T47D (cell line): ENCODE data around the gene SDCBP2.

ENCODE experiments used
- DNase-seq, 2 experiments: peaks; one replicate each; pipeline versions ENCODE4 v3.0.0 to v3.0.0-alpha.2; 2011 to 2012; ENCODE audit warnings: low read depth in 1 of 2, low spot score in 1 of 2
- JUND ChIP-seq: IDR thresholded peaks from 2 replicates; pipeline ENCODE4 v1.6.1; 2012; ENCODE audit warnings: low read depth
- in situ Hi-C: cut with HindIII; loops from 2 replicates; pipeline ENCODE4 v1.10.0; 2016; ENCODE audit warnings: low sequenced_read_pairs, low pct_unique_long_range_greater_than_20kb

SDCBP2 gene

DNA sequence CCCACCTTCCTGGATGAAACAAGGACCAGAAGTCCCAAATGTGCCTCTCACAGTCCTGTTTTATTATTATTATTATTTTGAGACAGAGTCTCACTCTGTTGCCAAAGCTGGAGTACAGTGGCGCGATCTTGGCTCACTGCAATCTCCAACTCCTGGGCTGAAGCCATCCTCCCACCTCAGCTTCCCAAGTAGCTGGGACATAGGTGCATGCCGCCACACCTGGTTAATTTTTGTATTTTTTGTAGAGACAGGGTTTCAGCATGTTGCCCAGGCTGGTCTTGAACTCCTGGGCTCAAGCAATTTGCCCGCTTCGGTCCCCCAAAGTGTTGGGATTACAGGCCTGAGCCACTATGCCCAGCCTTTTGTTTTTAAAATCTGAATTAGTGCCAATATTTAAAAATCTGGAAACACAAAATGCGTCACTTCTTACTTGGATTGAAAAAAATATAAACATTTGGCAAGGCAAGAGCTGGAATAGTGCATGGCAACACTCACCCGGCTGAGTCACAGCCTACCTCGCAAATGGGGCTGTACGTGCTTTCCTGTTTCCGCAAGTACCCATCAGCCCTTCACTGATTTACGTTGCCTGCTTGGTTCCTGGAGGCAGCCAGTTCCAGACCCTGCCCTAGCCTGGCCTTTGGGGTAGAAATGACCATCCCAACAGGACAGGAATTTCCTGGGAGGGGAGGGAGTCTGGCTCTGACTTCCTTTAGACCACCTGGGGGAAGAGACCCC, 6.3 kb downstream of the SDCBP2 start:
- in situ Hi-C loops: loop anchor here (25.0 kb wide), 1 partner anchor 140 kb away; the partner anchor contains the start of gene NSFL1C
- DNase-seq: no peak
- no peak for TF ChIP-seq JUND

DNA sequence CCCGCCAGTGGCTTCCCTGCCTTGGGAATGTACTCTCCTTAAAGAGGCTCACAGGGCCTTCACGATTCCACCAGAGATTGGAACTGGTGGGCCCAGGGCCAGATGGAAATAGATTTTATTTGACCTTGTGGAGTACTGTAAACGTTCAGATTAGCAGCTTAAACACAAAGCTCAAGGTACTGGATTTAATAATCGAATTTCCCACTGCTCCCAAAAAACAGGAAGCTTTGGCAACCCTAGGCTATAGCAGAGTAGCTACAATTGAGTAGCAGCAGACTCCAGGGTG, 7.3 kb downstream of the SDCBP2 start:
- in situ Hi-C loops: loop anchor here (25.0 kb wide), 1 partner anchor 141 kb away; the partner anchor contains the start of gene NSFL1C
- TF ChIP-seq JUND: no peak
- no peak for DNase-seq

DNA sequence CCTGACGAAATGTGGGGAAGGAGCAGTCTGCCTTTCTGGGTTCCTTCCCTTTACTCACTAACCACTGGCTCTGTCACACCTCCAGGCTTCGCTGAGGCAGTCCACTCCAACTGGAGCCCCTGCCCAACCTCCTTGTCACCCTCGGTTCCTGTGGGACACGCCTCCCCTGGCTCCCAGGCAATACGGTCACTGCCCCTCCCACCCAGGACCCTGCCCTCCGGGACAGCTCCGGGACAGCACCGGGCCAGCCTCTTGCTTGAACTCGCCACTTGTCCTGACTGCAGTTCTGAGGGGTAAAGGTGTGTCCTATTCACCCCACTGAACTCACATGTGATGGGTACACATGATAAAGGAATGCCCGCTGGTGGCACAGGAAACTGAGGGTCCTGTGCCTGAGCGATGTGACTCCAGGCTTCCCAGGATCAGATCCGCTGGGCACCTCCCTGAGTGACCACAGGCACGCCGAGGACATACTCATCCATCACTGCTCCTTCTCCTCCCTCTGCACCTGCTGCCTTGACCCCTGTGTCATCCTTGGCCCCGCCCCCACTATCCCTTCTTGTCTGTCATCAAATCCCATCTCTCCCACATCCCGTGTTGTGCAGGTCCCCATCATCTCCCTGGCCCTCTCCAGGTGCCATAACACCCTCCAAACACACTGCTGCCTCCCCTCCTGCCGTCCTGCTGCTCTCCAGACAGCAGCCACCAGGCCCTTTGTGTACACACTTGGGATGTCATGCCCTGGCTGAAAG, 7.9 kb downstream of the SDCBP2 start:
- no peak for TF ChIP-seq JUND
- in situ Hi-C loops: loop anchor here (25.0 kb wide), 1 partner anchor 141 kb away; the partner anchor contains the start of gene NSFL1C
- no peak for DNase-seq

DNA sequence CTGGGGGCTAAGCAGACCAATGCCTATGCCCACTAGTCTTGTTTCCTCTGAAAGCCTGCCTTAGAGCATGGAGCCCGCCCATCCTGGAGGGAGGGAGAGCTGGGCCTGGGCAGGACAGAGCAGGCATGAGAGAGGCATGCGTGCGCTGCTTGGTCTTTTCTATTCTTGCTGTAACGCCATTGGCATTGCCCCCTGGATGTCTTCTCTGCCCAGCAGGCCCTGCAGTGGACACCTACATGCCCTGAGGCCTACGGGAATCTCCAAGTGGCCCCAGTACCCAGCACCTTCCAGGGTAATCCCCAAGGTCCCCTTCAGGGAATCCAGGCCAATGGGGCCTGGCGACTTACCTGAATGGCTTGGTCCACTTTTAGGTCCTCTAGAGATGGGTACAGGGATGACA, 8.9 kb downstream of the SDCBP2 start:
- in situ Hi-C loops: loop anchor here (25.0 kb wide), 1 partner anchor 142 kb away; the partner anchor contains the start of gene NSFL1C
- no peak for DNase-seq
- TF ChIP-seq JUND: no peak

DNA sequence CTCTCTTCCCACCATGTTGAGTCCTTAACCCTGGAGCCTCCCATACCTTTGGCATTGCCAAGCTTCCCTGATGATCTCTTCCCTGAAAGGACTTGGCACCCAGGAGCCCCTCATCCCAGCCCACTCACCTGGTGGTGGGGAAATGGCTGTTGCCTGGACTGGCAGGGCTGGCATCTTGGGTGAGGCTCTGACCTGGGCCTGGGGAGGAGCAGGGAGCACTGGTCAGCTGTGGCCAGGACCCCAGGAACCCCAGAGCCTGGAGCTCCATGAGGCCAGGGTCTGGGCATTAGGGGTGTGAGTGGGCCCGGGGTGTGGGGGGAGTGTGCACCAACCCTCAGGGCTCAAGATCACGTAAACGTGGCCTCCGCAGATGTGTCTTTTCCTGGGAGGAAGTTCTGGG, 9.5 kb downstream of the SDCBP2 start:
- TF ChIP-seq JUND: no peak
- DNase-seq: no peak
- in situ Hi-C loops: loop anchor here (25.0 kb wide), 1 partner anchor 143 kb away; the partner anchor contains the start of gene NSFL1C

DNA sequence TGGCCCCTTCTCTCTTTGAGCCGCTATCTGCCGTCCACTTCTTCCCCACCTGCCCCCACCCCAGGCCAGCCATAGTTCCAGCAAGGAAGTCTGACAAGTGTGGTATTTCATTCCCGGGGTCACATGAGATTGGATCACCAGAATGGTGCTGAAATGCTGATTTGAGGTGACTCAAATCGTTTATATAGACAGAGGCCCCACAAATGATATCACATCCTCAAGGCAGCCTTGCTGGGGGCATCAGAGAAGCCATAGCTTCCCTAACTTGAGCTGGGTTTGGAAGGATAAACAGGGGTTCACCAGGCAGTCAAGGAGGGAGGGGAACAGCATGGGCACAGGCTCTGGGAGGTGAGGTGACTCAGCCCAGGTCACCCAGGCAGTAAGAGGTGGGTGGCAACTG, 9.9 kb downstream of the SDCBP2 start:
- DNase-seq: no peak
- no peak for TF ChIP-seq JUND
- in situ Hi-C loops: loop anchor here (25.0 kb wide), 1 partner anchor 143 kb away; the partner anchor contains the start of gene NSFL1C

DNA sequence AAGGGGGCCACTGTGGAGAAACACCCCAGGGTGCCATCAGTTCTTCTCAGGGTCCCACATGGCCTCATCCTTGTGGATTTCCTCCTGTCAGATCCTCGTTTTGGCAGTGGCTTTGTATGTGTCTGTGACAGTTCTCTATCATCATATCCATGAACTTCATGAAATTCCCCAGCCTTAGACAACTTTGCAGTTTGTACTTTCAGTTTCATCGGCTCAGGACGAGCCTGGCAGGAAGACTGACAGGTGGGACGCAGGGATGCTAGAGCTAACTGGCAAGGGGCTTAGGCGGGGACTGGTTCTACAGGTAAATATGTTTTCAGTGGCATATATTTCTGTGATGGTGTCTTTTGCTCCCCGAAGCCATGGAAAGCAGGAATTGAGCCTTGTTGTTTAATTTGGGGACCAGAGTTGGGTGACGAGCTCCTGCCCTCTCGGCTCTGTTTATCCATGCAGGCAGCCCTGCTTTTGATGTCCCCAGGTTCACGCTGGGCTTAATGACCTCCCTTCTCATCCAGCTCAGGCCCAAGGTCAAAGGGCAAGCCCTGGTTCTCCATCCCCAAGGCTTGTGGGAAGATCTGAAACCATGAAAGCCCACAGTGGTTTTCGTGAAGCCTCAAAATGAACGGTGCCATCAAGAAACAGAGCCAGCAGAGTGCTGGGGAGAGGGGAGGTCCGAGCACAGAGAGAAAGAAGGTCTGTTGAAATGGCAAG, 11.2 kb downstream of the SDCBP2 start:
- in situ Hi-C loops: loop anchor here (25.0 kb wide), 1 partner anchor 145 kb away; the partner anchor contains the start of gene NSFL1C
- DNase-seq: no peak

DNA sequence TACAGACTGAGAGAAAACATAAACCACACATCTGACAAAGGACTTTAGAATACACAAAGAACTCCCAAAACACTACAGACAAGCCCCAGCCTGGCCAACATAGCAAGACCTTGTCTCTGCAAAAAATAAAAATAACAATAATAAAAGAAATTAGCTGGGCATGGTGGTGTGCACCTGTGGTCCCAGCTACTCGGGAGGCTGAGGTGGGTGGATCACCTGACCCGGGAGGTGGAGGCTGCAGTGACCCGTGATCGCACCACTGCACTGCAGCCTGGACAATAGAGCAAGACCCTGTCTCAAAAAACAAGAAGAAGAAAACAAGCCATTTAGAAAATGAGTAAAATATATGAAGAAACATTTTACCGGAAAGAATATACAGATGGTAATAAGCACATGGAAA, 13.1 kb downstream of the SDCBP2 start:
- in situ Hi-C loops: loop anchor here (25.0 kb wide), 1 partner anchor 146 kb away; the partner anchor contains the start of gene NSFL1C
- no peak for DNase-seq
- no peak for TF ChIP-seq JUND

More for the DNA sequence above, 11.2 kb downstream of the SDCBP2 start:
- TF ChIP-seq JUND: no peak

DNA sequence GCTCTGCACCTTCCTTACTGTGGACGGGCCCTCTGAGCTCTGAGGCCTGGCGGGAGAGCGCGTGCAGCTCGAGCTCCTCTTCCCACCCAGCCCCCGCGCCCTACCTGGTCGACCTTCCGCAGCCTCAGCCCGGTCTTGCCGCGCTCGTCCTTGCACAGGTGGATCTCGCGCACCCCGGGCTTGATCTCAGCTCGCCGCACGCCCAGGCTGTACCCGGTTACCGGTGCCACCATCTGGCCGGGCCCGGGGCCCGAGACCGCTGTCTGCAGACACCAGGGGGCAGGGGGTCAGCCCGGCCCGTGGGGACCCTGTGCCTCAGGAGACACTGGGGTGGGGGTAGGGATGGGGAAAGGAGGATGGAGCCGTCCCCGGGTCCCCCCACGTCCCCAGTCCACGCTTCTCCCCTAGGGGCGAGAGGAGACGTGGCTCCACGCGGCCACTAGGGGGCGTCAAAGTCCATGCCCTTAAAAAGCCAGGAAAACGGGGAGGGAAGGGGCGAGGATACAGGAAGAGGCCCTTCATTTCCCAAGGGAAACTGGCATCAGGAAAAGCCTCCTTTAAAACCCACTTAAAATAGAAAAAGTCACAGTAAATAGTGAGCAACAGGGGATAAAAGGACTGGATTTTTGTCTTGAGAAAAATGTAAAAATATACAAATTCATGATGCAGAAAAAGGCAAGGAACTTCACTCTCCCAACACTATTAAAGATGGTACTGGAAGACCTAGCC, 15.5 kb downstream of the SDCBP2 start:
- DNase-seq: peak; percentile 72 to 77
- in situ Hi-C loops: loop anchor here (25.0 kb wide), 1 partner anchor 149 kb away; the partner anchor contains the start of gene NSFL1C
- TF ChIP-seq JUND: no peak

DNA sequence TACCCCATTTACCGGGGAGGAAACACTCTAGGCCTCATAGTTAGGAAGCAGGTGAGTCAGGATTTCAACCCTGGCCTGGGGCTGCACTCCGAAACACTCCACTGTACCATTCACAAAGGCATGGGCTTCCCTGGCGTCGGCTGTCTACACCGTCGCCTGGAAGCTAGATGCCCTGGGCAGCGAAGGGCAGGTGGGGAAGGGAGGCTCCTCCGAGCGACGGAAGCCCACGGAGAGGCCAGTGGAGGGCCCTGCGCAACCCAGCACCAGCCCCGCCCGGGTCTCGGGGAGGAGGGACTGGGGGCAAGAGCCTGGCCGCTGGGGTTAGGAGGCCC, 16.1 kb downstream of the SDCBP2 start:
- in situ Hi-C loops: loop anchor here (25.0 kb wide), 1 partner anchor 149 kb away; the partner anchor contains the start of gene NSFL1C
- DNase-seq: no peak
- no peak for TF ChIP-seq JUND

DNA sequence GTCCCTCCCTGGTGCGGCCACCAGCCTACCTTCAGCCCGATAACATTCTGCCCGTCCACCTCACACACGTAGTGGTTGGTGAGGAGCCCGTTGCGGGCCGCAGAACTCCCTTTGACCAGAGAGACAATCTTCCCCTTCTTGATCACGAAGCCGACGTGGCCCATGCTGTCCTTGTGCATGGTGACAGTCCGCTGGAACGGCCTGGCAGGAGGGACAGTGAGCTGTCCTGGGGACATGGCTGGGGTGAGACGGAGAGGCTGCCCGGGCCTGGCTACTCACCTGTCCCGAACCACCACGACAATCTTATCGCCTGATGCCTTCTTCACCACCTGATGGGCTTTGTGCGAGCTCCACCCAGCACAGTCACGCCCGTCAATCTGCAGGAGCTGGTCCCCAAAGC, 16.6 kb downstream of the SDCBP2 start:
- no peak for DNase-seq
- no peak for TF ChIP-seq JUND
- in situ Hi-C loops: loop anchor here (25.0 kb wide), 1 partner anchor 150 kb away; the partner anchor contains the start of gene NSFL1C
